AG08395 (cell line): Measurements from ENCODE around the gene NPC1.
A peak's percentile ranks its signal among the peaks of the same experiment; 100 is the strongest.
"Not testable (repeated sequence)": the region's sequence is repeated elsewhere in the genome, so short reads cannot be mapped to it uniquely, and the experiment has no call there.

Experiments used
- DNase-seq: peaks from one replicate; pipeline ENCODE4 v3.0.0; 2012; ENCODE audit warnings: mixed read lengths, low spot score

Gene NPC1

DNA sequence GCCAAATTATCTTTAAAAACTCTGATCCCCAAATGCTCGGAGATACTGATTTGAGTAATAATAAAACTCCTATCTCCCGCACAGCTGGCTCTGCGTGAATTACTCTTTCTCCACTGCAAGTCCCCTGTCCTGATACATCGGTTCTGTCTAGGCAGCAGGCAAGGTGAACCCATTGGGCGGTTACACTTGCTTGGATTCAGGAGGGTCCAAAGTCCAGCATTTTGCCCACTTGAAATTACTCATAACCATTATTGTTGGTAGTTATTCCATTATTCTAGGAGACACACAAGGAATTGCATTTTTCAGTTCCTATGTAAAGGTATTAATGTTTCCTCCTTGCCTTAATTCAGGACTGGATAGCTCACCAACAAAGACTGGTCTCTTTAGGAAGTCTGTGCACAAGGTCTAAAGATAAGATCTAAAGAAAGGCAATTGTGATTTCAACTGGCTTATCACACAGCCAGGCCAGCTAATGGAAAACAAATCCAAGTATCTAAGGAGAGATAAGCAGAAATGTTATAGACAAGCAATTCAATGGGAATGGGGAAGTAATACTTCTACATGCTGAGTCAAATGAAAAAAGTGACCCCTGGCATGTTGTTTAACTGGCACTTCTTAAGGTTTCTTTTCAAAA, 23.2 kb upstream of the NPC1 start:
- DNase-seq, result no peak

DNA sequence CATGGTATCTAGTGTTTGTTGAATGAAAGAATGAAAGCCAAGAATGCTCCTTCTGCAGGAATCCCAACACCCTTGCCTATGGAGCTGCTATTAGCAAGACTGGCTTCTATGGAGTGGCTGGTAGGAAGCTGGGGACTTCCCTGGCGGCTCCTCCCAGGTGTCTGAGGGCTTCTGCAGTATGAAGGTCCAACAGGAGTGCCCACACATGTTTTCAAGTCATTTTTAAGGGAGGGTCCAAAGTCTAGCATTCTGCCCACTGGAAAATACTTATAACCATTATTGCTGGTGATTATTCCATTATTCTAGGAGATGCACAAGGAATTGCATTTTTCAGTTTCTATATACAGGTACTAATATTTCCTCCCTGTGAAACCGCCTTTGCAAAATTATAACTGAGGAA, 21.9 kb upstream of the NPC1 start:
- no peak for DNase-seq

DNA sequence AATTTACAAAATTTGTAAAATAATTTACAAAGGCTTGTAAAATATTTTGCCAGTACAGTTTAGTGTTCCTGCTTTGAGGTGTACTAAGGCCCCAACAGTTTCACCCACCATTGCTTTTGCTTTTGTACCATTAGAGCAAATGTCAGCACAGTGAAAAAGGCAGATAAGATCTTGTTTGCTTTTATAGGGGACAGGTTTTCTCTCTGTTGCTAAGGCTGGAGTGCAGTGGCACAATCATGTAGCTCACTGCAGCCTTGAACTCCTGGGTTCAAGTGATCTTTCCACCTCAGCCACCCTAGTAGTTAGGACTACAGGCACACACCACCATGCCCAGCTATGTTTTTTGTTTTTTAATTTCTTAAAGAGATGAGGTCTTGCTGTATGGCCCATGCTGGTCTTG, 19.6 kb upstream of the NPC1 start:
- DNase-seq, result no peak

DNA sequence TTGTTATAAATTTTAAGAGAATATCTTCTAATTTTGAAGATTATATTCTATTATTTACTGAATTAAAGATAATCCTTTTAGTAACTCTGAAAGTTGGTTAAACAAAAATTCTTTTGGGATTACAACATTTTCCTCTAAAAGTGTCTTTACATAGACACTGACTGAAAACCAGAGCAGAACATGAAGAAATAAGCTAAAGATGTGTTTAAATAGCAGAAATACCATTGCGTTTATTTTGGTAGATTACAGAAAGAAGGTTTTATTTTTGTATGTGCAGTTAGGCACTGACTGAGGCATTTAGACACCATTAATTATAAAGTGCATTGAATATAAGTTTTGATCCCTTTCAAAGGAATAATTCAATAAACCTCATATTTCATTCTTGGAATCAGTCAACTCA, 13.5 kb upstream of the NPC1 start:
- DNase-seq, result no peak

DNA sequence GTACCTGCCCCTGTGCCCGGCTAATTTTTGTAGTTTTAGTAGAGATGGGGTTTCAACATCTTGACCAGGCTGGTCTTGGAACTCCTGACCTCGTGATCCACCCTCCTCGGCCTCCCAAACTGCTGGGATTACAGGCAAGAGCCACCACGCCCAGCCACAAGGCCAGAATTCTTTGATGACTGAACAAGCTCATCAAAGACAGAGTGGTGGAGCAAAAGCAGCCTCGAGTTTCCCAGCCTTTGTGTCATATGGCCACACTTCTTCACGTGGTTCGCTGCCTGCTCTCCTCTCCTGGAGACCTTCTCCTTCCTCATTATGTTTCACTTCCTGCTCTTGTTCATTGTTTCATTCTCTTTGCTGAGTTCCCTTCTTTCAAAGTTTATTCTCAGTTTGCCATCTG, 9.9 kb upstream of the NPC1 start:
- DNase-seq, result no peak

DNA sequence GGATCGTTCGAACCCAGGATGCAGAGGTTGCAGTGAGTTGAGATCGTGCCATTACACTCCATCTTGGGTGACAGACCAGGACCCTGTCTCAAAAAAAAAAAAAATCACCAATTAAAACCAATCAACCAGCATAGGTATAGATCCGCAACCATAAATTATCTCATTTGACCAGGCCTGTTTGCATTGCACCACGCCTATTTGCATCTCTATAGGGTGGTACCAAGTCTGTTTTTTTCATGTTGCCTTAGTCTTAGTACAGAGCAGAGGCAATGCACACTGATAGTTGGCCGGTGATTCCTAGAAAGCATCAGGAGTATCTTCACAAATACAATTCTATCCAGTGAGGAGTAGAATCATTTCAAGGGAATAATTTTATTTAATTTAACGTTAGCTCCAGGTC, 9.3 kb upstream of the NPC1 start:
- DNase-seq, result no peak

DNA sequence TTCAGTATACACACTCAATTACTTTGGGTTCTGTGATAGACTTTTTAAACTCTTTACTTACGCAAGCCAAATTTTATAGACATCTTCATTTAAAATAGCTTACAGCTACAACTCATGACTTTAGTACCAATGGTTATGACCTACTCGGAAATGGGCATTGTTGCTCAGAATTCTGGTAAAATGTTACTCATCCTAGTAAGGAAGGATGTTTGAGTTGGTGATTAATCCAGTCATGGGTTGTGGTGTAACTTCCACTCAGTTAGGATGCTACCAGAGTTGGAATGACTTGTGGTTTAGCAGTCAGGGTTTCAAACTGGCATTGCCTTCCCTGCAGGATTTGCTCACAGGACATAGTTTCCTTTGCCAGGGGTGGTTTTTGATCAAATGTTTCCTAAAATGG, 7.4 kb upstream of the NPC1 start:
- DNase-seq, result peak; percentile 88

DNA sequence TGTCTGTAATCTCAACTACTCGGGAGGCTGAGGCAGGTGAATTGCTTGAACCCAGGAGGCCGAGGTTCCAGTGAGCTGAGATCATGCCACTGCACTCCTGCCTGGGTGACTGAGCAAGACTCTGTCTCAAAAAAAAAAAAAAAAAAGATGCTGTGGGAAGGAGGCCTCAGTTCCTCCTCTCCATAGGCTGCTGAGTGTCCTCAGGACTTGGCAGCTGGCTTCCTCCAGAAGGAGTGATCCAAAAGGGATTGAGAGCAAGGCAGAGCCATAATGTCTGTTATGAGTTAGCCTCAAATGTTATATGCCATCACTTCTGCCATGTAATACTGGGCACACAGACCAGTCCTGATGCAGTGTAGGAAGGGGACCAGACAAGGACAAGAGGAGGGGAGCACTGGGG, 6.6 kb upstream of the NPC1 start:
- no peak for DNase-seq

DNA sequence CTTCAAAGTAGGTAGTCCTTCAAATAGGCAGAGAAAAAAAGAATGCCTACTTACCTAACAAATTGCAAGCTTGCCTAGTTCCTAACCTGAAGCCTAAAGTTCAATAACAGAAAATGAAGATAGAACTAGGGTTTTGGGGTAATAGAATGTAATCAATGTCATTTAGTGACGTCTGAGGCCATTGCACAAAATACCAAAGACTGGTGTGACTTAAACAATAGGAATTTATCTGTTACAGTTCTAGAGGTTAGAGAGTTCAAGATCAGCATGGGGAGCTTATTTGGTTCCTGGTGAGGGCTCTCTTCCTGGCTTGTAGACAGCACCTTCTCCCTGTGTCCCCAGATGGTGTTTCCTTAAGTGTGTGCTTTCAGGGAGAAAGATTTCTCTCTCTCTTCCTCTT, 4.7 kb upstream of the NPC1 start:
- DNase-seq, result peak; percentile 25

DNA sequence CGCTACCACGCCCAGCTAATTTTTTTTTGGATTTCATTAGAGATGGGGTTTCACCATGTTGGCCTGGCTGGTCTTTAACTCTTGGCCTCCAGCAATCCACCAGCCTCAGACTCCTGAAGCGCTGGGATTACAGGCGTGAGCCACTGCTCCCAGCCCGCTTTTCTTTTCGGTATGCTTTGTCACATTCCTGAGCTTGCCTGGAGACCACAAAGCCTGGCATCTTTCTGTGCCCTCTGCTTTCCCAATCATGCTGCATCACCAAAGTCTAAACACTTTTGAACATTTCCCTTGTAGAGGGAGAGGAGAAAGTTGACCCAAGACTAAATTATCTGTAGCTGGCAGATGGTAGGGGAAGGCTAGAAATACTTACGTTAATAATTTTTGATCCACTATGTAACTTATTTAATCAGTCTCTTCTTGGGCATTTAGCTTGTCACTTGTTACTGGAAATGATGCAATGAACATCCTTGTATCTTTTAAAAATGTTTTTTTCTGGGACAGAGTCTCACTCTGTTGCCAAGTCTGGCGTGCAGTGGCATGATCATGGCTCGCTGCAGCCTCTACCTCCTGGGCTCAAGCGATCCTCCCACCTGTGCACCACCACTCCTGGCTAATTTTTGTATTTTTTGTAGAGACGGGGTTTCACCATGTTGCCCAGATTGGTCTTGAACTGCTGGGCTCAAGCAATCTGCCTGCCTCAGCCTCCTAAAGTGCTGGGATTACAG, 2.7 kb upstream of the NPC1 start:
- no peak for DNase-seq

DNA sequence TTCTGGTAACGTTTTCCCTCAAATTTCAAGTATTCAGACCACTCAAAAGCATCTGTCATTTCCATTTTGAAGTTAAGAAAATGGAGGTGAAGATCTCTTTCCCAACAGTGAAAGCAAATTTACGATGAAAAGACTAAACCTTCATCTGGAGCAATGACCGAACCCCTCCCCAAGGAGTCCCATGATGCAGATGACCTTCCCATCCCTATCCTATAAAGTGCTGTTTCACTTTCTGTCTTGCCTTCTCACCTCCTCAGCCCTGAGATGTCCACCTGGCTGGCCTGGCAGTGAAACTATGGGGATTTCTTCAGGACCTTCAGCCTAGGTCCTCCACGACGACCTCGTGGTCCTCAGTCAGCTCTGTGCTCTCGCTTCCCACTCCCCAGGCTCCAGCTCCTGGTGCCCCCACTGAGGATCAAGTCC, 925 bp upstream of the NPC1 start:
- DNase-seq, result no peak

DNA sequence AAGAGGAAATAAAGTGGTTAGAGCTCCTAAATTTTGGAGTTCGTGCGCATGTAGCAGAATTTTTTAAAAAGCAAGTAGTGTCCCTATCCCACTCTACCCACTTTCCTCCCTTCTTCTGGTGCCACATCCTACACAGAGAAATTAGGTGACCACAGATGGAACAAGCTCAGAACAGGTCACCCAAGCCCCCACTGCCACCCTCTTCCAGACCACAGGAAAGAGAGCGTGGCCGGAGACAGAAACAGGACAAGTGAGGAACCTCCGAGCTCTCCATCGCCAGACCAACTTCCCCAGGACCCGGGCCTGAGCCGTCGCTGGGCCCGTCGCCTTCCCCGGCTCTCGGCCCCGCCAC, 433 bp downstream of the NPC1 start:
- no peak for DNase-seq

DNA sequence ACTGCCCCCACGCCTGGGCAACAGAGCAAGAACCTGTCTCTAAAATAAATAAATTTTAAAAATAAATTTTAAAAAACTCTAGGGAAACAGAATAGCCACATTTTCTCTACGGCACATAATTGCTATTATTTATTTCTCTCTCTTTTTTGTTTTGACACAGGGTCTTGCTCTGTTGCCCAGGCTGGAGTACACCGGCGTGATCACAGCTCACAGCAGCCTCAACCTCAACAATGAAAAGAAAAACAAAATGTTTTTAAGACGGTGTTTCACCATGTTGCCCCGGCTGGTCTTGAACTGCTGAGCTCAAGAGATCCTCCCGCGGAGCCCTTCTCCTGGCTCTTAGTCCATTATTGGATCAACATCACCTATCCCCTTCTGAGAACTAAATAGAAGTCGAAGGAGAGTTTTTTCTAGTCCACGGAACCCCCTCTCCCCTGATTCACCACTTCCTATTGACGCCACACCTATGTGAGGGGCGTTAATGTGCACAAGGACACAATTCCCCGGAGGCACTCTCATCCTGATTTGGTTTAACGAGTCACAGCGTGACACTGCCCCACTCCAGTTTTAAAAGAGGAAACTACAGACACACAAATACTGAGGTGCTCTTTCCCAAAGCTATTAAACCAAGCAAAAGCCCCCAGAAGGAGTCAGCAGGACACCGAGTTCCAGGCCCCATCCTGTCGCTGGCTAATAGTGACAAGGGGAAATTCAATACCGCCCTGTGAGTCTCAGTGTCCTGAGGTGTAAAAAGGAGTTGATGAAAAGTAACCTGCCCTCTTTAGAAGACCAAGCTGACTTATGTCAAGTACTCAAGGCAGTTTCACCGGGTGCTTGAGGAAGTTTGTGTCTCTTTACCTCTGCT, 1.1 kb downstream of the NPC1 start:
- DNase-seq, result peak; percentile 11

DNA sequence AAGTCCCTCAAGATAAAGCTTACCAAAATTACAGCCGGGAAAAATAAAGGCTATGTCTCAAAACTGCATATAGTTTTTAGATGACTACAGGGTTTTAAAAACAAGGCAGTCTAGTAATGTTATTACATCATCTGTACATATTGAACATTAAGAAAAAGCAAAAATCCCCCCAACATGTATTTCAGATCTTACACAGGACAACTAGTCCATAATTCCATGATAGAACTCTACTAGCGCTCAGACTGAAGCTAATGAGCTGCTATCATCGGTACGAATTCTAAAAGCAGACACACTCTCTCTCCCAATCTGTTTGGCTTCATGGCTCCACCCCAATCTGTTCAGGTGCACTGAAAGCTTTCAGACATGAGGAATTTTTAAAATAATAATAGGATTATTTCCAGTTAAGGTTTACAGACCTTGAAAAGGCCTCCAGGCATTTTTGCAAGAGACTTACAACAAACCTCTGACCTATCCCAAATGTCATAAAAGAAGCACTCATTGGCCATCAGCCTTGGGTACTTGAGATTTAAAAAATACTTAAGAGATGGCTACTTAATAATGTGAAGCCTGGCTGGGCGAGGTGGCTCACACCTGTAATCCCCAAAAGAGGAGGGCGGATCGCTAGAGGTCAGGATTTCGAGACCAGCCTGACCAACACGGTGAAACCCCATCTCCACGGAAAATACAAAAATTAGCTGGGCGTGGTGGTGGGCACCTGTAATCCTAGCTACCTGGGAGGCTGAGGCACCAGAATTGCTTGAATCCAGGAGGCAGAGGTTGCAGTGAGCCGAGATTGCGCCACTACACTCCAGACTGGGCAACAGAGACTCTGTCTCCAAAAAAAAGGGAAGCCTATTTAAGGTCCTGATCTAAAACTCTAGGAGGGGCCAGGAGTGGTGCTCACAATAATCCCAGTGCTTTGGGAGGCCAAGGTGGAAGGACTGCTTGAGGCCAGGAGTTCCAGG, 2.0 kb downstream of the NPC1 start:
- no peak for DNase-seq

DNA sequence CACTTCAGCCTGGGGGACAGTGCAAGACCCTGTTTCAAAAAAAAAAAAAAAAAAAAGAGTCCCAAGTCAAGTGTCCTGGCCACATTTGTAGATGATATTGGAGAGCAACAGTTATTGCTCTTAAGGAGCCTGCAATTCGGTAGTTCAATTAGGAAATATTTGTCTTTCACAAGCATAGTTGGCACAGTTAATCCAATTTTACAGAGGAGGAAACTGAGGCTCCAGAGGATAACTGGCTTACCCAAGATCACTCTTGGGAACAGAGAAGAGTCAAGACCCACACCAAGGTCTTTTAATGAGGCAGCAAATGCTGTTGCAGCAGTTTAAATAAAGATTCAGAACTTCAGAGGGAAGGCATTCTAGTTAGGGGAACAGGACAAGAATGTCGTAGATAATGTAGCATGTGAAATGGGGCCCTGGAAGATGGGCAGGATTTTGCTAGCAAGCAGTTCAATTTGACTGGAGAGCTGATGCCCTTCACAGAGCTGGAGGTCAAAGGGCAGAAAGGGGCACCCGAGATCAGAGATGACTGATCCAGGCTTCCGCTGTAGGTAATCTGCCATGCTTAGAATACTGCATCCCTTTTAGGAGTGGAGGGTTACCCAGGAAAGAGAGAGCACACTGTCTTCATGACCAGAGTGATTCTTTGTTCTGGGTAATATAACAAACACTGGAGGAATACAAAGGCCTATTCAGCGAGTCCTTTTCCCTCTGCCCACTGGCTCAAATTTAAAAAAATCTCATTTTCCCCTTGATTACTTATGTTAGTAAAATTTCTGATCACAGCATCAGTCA, 3.0 kb downstream of the NPC1 start:
- no peak for DNase-seq

DNA sequence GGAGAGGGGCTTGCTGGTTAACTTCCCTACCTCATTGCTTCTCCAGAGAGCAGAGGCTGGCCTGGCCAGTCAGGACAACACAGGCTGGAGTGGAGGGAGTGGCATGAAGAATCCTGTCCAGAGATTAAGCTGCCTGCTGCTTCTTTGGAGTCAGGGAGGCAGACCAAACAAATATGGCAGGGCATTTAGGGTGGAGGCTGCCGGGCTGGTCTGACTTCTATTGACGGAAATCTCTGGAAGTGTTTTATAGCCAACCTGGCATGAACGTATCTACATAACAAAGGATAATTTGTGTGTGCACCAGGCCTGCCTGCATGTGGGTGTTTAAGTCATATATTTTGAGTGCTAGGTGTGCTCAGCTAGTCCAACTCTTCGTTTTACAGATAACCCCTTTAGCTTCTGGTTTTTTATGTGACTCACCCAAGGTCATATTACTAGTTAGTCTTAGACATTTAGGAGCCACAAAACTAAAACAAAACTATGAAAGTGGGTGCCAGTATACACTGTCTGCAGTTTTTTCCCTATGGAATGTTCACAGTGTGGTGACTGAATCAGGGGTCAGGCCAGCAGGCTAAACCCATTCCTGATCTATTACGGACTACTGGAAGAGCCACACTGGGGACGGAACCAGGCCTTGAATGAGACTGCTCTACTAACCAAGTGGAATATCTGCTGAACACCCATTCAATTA, 5.5 kb downstream of the NPC1 start:
- peak; percentile 69 for DNase-seq

DNA sequence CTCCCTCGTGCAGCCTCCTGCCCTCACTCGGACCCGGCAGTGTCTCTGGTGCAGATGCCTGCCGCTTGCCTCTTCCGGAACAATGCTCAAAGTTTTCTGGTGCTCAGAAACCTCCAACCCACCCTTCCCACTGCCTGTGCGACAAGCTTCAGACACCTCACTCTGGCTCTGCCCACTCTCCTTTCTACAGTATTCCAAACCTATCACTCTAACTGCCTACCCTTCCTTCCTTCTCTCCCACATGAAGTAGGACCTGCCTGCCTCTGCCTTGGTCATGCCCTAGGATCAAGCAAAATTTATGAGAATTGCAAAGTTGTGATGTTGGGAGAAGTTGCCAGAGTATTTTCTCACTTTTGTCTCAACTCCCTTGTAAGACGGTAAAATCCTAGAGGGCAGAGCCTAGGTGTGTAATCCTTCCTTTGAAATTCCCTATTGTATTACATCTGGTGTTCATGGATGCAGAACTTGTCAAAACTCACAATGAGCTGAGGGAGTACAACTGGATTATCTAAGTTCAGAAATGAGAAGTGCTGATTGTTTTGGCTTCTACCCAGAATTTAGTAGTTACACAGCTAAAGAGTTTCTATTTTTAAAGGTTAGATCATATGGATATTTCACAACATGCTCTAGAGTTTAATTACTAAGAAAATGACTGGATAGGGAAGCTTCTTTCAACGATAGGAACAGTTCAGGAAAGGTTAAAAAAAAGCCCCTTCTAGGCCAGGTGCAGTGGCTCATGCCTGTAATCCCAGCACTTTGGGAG, 7.2 kb downstream of the NPC1 start:
- no peak for DNase-seq

DNA sequence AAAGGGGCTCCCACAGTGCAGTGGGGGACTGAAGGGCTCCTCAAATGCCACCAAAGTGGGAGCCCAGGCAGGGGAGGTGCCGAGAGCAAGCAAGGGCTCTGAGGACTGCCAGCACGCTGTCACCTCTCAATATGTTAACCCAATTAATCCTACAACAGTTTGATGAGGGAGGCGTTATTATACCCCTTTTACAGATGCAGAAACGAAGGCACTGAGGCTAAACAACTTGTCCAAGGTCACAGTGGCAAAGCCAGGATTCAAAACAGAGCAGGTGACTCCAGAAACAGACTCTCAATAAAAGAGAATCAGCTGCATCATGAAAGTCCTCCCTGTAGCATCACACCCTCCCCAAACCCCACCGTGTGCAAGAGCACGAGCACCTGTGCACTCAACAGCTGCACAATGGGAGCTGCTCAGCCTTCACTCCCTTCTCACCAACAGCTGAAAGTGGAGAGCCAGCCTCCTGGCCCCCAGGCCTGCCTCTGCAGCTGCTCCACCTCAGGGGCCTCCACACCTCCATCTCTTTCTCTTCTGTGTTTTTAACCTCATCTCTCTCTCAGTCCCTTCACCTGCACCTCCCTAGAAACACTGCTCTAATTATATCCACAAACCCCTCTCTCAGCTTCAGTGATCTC, 8.1 kb downstream of the NPC1 start:
- no peak for DNase-seq

DNA sequence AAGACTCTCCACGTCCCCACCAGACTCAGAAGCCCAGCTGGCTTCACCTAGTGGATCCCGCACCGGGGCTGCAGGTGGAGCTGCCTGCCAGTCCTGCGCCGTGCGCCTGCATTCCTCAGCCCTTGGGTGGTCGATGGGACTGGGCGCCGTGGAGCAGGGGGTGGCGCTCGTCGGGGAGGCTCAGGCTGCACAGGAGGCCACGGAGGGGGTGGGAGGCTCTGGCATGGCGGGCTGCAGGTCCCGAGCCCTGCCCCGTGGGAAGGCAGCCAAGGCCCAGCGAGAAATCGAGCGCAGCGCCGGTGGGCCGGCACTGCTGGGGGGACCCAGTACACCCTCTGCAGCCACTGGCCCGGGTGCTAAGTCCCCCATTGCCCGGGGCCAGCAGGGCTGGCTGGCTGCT, 8.8 kb downstream of the NPC1 start:
- not testable (repeated sequence) for DNase-seq
